H1 (cell line): ENCODE results near the gene LMAN2.

ENCODE experiments used
- CTCF ChIP-seq, 3 experiments: IDR thresholded peaks; 1 replicate in 2 of 3; 2 replicates in 1 of 3; pipeline versions ENCODE4 v1.5.1 to v1.6.1; 2011; ENCODE audit warnings: low read length in 3 of 3, mild to moderate bottlenecking in 3 of 3, inconsistent platforms in 2 of 3, low read depth in 1 of 3, moderate library complexity in 1 of 3; ENCODE audit not compliant: insufficient read depth in 1 of 3; ENCODE audit errors: control extremely low read depth in 1 of 3
- EZH2 ChIP-seq: fragments of 200-600 bp; sonication (generic); IDR thresholded peaks from 2 replicates; pipeline ENCODE4 v1.7.1; 2012; ENCODE audit warnings: low read depth, mild to moderate bottlenecking, moderate library complexity, low read length, inconsistent platforms; ENCODE audit not compliant: severe bottlenecking
- PHF8 ChIP-seq: fragments of 200-600 bp; sonication (generic); conservative IDR thresholded peaks from 2 replicates; pipeline ENCODE4 v1.7.1; 2012; ENCODE audit warnings: low read depth, mild to moderate bottlenecking, inconsistent platforms, low read length, moderate library complexity
- POLR2A ChIP-seq, 2 experiments: IDR thresholded peaks; 1 replicate in 1 of 2; 2 replicates in 1 of 2; pipeline ENCODE4 v1.6.1; 2011; ENCODE audit warnings: low read depth in 2 of 2, low read length in 2 of 2, mild to moderate bottlenecking in 2 of 2; ENCODE audit errors: control extremely low read depth in 1 of 2
- POLR2AphosphoS5 ChIP-seq: IDR thresholded peaks from 2 replicates; pipeline ENCODE4 v1.6.1; 2011; ENCODE audit warnings: low read depth, low read length
- SP1 ChIP-seq: IDR thresholded peaks from 2 replicates; pipeline ENCODE4 v1.6.1; 2011; ENCODE audit warnings: low read depth, low read length

GRCh38 chr5:177346820-177347219 is 4.6 kb downstream of the LMAN2 start:
- TF ChIP-seq CTCF (IDR thresholded peaks at IDR 0.05; ENCODE audit: control extremely low read depth in 1 of 3, insufficient read depth in 1 of 3, low read depth in 1 of 3, low read length in 3 of 3) (no peak), PHF8 (no peak), SP1 (no peak), EZH2 (no peak), POLR2AphosphoS5 (no peak), POLR2A (IDR thresholded peaks at IDR 0.05; ENCODE audit: control extremely low read depth in 1 of 2, low read depth in 2 of 2, low read length in 2 of 2) (no peak)
